HepG2 (cell line): ENCODE results near the gene IQSEC1. TPM values are rescaled to one million over a fixed set of nuclear protein-coding genes. Genes with fewer than 3 reads are reported as not detected.

Experiments used
- ARID2 ChIP-seq: sonication (generic); formaldehyde crosslinking; IDR thresholded peaks from 2 replicates; pipeline ENCODE4 v1.8.1; 2022; ENCODE audit warnings: mild to moderate bottlenecking, missing genetic modification reagents, borderline replicate concordance
- ESRRA ChIP-seq: sonication (generic); formaldehyde crosslinking; IDR thresholded peaks from 2 replicates; pipeline ENCODE4 v1.5.1; 2020; ENCODE audit warnings: mild to moderate bottlenecking, low read depth, missing genetic modification reagents
- GABPA ChIP-seq, 2 experiments: IDR thresholded peaks; 2 replicates each; pipeline ENCODE4 v1.6.1; 2011 to 2016; ENCODE audit warnings: low read depth in 2 of 2, low read length in 1 of 2, missing biosample characterization in 1 of 2, missing genetic modification characterization in 1 of 2
- JUNB ChIP-seq: sonication (generic); formaldehyde crosslinking; IDR thresholded peaks from 2 replicates; pipeline ENCODE4 v1.8.0; 2022; ENCODE audit warnings: missing genetic modification reagents, mild to moderate bottlenecking, borderline replicate concordance
- KLF11 ChIP-seq: IDR thresholded peaks from 2 replicates; pipeline ENCODE4 v1.6.1; 2016; ENCODE audit warnings: missing compliant biosample characterization
- KLF12 ChIP-seq: sonication (generic); formaldehyde crosslinking; IDR thresholded peaks from 2 replicates; pipeline ENCODE4 v1.4.0; 2020; ENCODE audit warnings: missing genetic modification reagents, borderline replicate concordance
- MZF1 ChIP-seq: sonication (generic); formaldehyde crosslinking; IDR thresholded peaks from 2 replicates; pipeline ENCODE4 v1.8.1; 2023; ENCODE audit warnings: mild to moderate bottlenecking, missing genetic modification reagents, borderline replicate concordance
- RARG ChIP-seq: sonication (generic); formaldehyde crosslinking; IDR thresholded peaks from 2 replicates; pipeline ENCODE4 v1.4.0; 2020; ENCODE audit warnings: low read depth, mild to moderate bottlenecking, missing genetic modification reagents
- RFXAP ChIP-seq: sonication (generic); formaldehyde crosslinking; IDR thresholded peaks from 2 replicates; pipeline ENCODE4 v1.4.0; 2020; ENCODE audit warnings: missing genetic modification reagents, borderline replicate concordance
- SAFB2 ChIP-seq: sonication (generic); formaldehyde crosslinking; IDR thresholded peaks from 2 replicates; pipeline ENCODE4 v1.5.1; 2020; ENCODE audit warnings: missing genetic modification reagents, low read depth, mild to moderate bottlenecking, borderline replicate concordance
- SSRP1 ChIP-seq: IDR thresholded peaks from 2 replicates; pipeline ENCODE4 v1.6.1; 2016; ENCODE audit warnings: control low read depth
- SYNCRIP ChIP-seq: fragments of 200-400 bp; formaldehyde crosslinking; IDR thresholded peaks from 2 replicates; pipeline ENCODE4 v1.6.1; 2018; ENCODE audit warnings: mild to moderate bottlenecking, low read depth, low read length; ENCODE audit not compliant: insufficient read depth
- YY1 ChIP-seq: IDR thresholded peaks from 2 replicates; pipeline ENCODE4 v1.6.1; 2011; ENCODE audit warnings: low read length, low read depth, moderate library complexity, mild to moderate bottlenecking; ENCODE audit not compliant: insufficient read depth, insufficient replicate concordance
- polyA plus RNA-seq, 8 experiments: library from polyadenylated mRNA; depleted of rRNA in 3 of 8; stranded (reverse) in 7 of 8; unstranded in 1 of 8; fragments of >200 nt; fragmentation: Illumina TruSeq in 4 of 8; extraction: Trizol in 4 of 8; gene quantifications; 2 replicates each; pipeline versions ENCODE4 v1.2.1 to v1.2.3, GENCODE V29; 2011 to 2016; ENCODE audit warnings: low read depth in 4 of 8, missing spikeins in 1 of 8, mixed read lengths in 1 of 8; ENCODE audit not compliant: insufficient read depth in 1 of 8
- total RNA-seq, 5 experiments: library from RNA; depleted of rRNA; stranded (reverse); fragments of >200 nt; fragmentation: Illumina TruSeq; extraction: Trizol; gene quantifications; 2 replicates each; pipeline ENCODE4 v1.2.3, GENCODE V29; 2016; ENCODE audit warnings: low read depth in 1 of 5
- TF ChIP-seq, protein P1 (sequence below): sonication (generic); formaldehyde crosslinking; IDR thresholded peaks from 2 replicates; pipeline ENCODE4 v1.4.0; 2020; ENCODE audit warnings: missing genetic modification reagents, borderline replicate concordance
- TF ChIP-seq, protein P2 (sequence below): sonication (generic); formaldehyde crosslinking; IDR thresholded peaks from 2 replicates; pipeline ENCODE4 v1.5.1; 2020; ENCODE audit warnings: missing genetic modification reagents, mild to moderate bottlenecking, borderline replicate concordance
- TF ChIP-seq, protein P3 (sequence below): sonication (generic); formaldehyde crosslinking; conservative IDR thresholded peaks from 2 replicates; pipeline ENCODE4 v1.8.0; 2022; ENCODE audit warnings: low read depth, missing genetic modification reagents
- TF ChIP-seq, protein P4 (sequence below), 2 experiments: sonication (generic) in 1 of 2; formaldehyde crosslinking in 1 of 2; IDR thresholded peaks; 2 replicates each; pipeline versions ENCODE4 v1.5.1 to v1.6.1; 2011 to 2020; ENCODE audit warnings: borderline replicate concordance in 1 of 2, low read depth in 1 of 2, low read length in 1 of 2, mild to moderate bottlenecking in 1 of 2, missing genetic modification reagents in 1 of 2, moderate library complexity in 1 of 2

IQSEC1 gene
- total and polyA plus RNA-seq, 2 of the 13 experiments (the other 11 are each of a cell fraction or from before 2014, with no cell fraction given): 17.4 to 20.2 TPM

DNA sequence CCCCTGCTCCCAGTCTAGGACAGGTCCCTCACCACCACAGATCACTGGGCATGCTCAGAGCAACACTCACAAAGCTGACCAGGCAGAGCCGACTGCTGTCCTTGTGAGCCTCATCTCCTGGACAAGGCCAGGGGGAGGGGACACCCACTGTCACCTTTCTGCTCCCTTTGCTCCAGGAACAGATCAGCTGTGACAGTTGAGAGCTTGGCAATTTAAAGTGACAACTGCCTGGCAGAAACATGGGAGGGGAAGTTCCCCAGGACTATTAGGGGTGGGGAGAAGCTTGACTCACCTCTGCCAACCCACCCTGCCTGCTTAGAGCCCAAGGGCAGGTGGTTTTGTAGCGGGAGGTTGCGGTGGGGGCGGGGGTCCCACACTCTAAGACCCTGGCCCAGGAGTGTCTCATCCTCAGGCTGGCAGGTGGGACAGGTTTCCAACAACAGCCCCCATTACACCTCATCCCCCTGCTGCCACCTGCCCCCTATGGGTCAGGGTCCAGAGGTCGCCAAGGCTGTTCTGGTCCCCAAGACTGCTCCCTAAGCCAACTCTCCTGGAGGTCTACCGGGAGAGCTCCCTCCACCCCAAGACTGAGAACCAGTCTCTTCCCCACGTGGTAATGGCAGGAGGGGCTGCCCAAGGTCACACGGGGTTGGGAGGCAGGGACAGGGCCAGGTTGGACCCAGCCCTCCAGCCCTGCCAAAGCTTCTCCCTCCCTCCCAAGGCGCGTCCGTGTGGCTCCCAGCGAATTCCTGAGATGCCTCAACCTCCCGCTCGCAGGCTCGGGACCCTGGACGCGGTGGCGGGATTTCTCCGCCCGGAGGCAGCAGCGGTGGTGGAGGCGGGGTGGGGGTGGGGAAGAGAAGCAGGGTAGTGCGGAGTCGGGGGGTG is 80.4 kb downstream of the IQSEC1 start (continued):
- TF ChIP-seq, protein P1, sequence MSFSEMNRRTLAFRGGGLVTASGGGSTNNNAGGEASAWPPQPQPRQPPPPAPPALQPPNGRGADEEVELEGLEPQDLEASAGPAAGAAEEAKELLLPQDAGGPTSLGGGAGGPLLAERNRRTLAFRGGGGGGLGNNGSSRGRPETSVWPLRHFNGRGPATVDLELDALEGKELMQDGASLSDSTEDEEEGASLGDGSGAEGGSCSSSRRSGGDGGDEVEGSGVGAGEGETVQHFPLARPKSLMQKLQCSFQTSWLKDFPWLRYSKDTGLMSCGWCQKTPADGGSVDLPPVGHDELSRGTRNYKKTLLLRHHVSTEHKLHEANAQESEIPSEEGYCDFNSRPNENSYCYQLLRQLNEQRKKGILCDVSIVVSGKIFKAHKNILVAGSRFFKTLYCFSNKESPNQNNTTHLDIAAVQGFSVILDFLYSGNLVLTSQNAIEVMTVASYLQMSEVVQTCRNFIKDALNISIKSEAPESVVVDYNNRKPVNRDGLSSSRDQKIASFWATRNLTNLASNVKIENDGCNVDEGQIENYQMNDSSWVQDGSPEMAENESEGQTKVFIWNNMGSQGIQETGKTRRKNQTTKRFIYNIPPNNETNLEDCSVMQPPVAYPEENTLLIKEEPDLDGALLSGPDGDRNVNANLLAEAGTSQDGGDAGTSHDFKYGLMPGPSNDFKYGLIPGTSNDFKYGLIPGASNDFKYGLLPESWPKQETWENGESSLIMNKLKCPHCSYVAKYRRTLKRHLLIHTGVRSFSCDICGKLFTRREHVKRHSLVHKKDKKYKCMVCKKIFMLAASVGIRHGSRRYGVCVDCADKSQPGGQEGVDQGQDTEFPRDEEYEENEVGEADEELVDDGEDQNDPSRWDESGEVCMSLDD (CRISPR knock-in tag): no peak
- TF ChIP-seq YY1: no peak
- TF ChIP-seq, protein P2, sequence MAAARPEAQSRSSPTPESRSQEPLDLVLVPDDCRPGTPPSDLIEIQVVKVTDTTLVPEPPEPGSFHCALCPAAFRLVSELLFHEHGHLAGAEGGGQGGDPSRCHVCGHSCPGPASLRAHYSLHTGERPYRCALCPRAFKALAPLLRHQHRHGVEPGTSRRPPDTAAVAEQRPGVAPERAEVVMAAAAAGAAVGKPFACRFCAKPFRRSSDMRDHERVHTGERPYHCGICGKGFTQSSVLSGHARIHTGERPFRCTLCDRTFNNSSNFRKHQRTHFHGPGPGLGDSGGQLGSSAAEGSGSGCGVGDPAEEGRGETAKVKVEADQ (CRISPR knock-in tag): no peak
- TF ChIP-seq, protein P3, sequence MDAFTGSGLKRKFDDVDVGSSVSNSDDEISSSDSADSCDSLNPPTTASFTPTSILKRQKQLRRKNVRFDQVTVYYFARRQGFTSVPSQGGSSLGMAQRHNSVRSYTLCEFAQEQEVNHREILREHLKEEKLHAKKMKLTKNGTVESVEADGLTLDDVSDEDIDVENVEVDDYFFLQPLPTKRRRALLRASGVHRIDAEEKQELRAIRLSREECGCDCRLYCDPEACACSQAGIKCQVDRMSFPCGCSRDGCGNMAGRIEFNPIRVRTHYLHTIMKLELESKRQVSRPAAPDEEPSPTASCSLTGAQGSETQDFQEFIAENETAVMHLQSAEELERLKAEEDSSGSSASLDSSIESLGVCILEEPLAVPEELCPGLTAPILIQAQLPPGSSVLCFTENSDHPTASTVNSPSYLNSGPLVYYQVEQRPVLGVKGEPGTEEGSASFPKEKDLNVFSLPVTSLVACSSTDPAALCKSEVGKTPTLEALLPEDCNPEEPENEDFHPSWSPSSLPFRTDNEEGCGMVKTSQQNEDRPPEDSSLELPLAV (CRISPR knock-in tag): no peak
- no peak for TF ChIP-seq KLF12 (CRISPR knock-in tag)
- no peak for TF ChIP-seq MZF1 (CRISPR knock-in tag)
- TF ChIP-seq JUNB: no peak
- TF ChIP-seq, protein P4, sequence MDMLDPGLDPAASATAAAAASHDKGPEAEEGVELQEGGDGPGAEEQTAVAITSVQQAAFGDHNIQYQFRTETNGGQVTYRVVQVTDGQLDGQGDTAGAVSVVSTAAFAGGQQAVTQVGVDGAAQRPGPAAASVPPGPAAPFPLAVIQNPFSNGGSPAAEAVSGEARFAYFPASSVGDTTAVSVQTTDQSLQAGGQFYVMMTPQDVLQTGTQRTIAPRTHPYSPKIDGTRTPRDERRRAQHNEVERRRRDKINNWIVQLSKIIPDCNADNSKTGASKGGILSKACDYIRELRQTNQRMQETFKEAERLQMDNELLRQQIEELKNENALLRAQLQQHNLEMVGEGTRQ (IDR thresholded peaks at IDR 0.05; ENCODE audit: low read depth, low read length): no peak
- TF ChIP-seq, protein P4 (CRISPR knock-in tag; IDR thresholded peaks at IDR 0.05; ENCODE audit: borderline replicate concordance): no peak
- TF ChIP-seq RFXAP: no peak
- TF ChIP-seq GABPA (IDR thresholded peaks at IDR 0.05; ENCODE audit: low read depth, low read length): no peak
- no peak for TF ChIP-seq GABPA (CRISPR knock-in tag; IDR thresholded peaks at IDR 0.05; ENCODE audit: low read depth)
- no peak for TF ChIP-seq SAFB2 (CRISPR knock-in tag)
- no peak for TF ChIP-seq SYNCRIP
- TF ChIP-seq ARID2 (CRISPR knock-in tag): no peak
- no peak for TF ChIP-seq KLF11
- TF ChIP-seq SSRP1 (CRISPR knock-in tag): 0 out of 2 replicates have a peak, but pooled peaks have one; percentile 34
- TF ChIP-seq ESRRA (CRISPR knock-in tag): no peak
- no peak for TF ChIP-seq RARG (CRISPR knock-in tag)
